A549 (cell line): ENCODE results near the gene PPP1R12B. TPM values are rescaled to one million over a fixed set of nuclear protein-coding genes. Genes with fewer than 3 reads are reported as not detected.

Experiments used
- ATAC-seq, 2 experiments: fragments of 200-7000 bp in 1 of 2; fragments of >200 bp in 1 of 2; cut with Nextera tagmentation in 1 of 2; cut with Tn5 transposase in 1 of 2; 3 replicates each; pipeline versions ENCODE4 v1.8.0 to v1.9.1; 2018 to 2020; ENCODE audit warnings: mild to moderate bottlenecking in 1 of 2, moderate library complexity in 1 of 2
- CTCF ChIA-PET: fragments of 300-600 bp; sonication (Branson Sonifier 250); formaldehyde crosslinking; extraction: SDS; loops from one replicate; lab custom pipeline; 2021; ENCODE audit warnings: antibody characterized with exemption, inconsistent platforms; lab: Yijun Ruan, JAX
- POLR2A ChIA-PET: fragments of 350-600 bp; formaldehyde crosslinking; extraction: SDS; loops from one replicate; lab custom pipeline; 2021; ENCODE audit warnings: antibody characterized with exemption, inconsistent platforms; lab: Yijun Ruan, JAX
- DNase-seq, 2 experiments: peaks; one replicate each; pipeline versions ENCODE4 v3.0.0 to v3.0.0-alpha.2; 2011 to 2016; ENCODE audit warnings: low read depth in 1 of 2, low spot score in 1 of 2
- FAIRE-seq: peaks from 2 replicates; lab custom pipeline; 2011; peaks lifted over from hg19 to GRCh38; lab: Jason Lieb, UNC
- H3K27ac ChIP-seq, 2 experiments: fragments of >200 bp; sonication (Bioruptor Twin); formaldehyde crosslinking; 3 replicates each; pipeline ENCODE4 v1.5.1; 2016 to 2017
- H3K4me1 ChIP-seq: fragments of >200 bp; sonication (Bioruptor Twin); formaldehyde crosslinking; 3 replicates; pipeline ENCODE4 v1.6.1; 2016
- H3K4me2 ChIP-seq: fragments of >200 bp; sonication (Bioruptor Twin); formaldehyde crosslinking; 3 replicates; pipeline ENCODE4 v1.6.1; 2016
- H3K4me3 ChIP-seq: fragments of >200 bp; sonication (Bioruptor Twin); formaldehyde crosslinking; 3 replicates; pipeline ENCODE4 v1.5.1; 2016
- H3K9me3 ChIP-seq: fragments of >200 bp; sonication (Bioruptor Twin); formaldehyde crosslinking; 3 replicates; pipeline ENCODE4 v1.6.1; 2016
- BHLHE40 ChIP-seq: IDR thresholded peaks from 2 replicates; pipeline ENCODE4 v1.6.1; 2012; ENCODE audit warnings: low read depth, low read length, inconsistent platforms
- CHD4 ChIP-seq: fragments of 200-600 bp; sonication (generic); IDR thresholded peaks from 2 replicates; pipeline ENCODE4 v1.6.1; 2016; ENCODE audit warnings: antibody characterized with exemption, mild to moderate bottlenecking, borderline replicate concordance
- EP300 ChIP-seq, 2 experiments: fragments of >200 bp; sonication (Bioruptor Twin); formaldehyde crosslinking; IDR thresholded peaks; 2 replicates in 1 of 2; 3 replicates in 1 of 2; pipeline ENCODE4 v1.6.1; 2016 to 2017
- FOSB ChIP-seq: fragments of 250-450 bp; sonication (Bioruptor Pico); IDR thresholded peaks from 2 replicates; pipeline ENCODE4 v1.5.0; 2020; ENCODE audit warnings: mild to moderate bottlenecking, moderate library complexity
- FOXS1 ChIP-seq: fragments of 250-450 bp; sonication (Bioruptor Pico); IDR thresholded peaks from 2 replicates; pipeline ENCODE4 v1.5.0; 2020; ENCODE audit warnings: mild to moderate bottlenecking, moderate library complexity
- GATA3 ChIP-seq: IDR thresholded peaks from 2 replicates; pipeline ENCODE4 v1.6.1; 2012; ENCODE audit warnings: borderline replicate concordance
- HEYL ChIP-seq: fragments of 250-450 bp; sonication (Bioruptor Pico); IDR thresholded peaks from 2 replicates; pipeline ENCODE4 v1.8.0; 2021; ENCODE audit warnings: mild to moderate bottlenecking, moderate library complexity
- HMGXB4 ChIP-seq: fragments of 250-450 bp; sonication (Bioruptor Pico); IDR thresholded peaks from 2 replicates; pipeline ENCODE4 v1.5.0; 2021; ENCODE audit warnings: mild to moderate bottlenecking, moderate library complexity, borderline replicate concordance
- HOXA7 ChIP-seq: fragments of 250-450 bp; sonication (Bioruptor Pico); IDR thresholded peaks from 2 replicates; pipeline ENCODE4 v1.5.0; 2020; ENCODE audit warnings: mild to moderate bottlenecking, moderate library complexity
- HOXB5 ChIP-seq: fragments of 250-450 bp; sonication (Bioruptor Pico); IDR thresholded peaks from 2 replicates; pipeline ENCODE4 v1.5.0; 2020; ENCODE audit warnings: mild to moderate bottlenecking, moderate library complexity
- JUN ChIP-seq, 2 experiments: fragments of >200 bp; sonication (Bioruptor Twin); formaldehyde crosslinking; IDR thresholded peaks; 2 replicates in 1 of 2; 3 replicates in 1 of 2; pipeline ENCODE4 v1.6.1; 2016 to 2017
- MYC ChIP-seq: IDR thresholded peaks from 2 replicates; pipeline ENCODE4 v1.6.1; 2012; ENCODE audit warnings: mild to moderate bottlenecking, inconsistent platforms, low read length, improper control_type of control experiment, borderline replicate concordance
- NFE2L2 ChIP-seq: fragments of 150-350 bp; conservative IDR thresholded peaks from 2 replicates; pipeline ENCODE4 v1.6.1; 2014; ENCODE audit warnings: low read length
- PHF8 ChIP-seq: fragments of 200-600 bp; sonication (generic); IDR thresholded peaks from 2 replicates; pipeline ENCODE4 v1.6.1; 2016; ENCODE audit warnings: low read depth, mild to moderate bottlenecking, antibody characterized with exemption, moderate library complexity, borderline replicate concordance
- POLR2A ChIP-seq: IDR thresholded peaks from 2 replicates; pipeline ENCODE4 v1.6.1; 2012; ENCODE audit warnings: mild to moderate bottlenecking, low read length
- RAD21 ChIP-seq, 2 experiments: fragments of >200 bp in 1 of 2; sonication (Bioruptor Twin) in 1 of 2; formaldehyde crosslinking in 1 of 2; IDR thresholded peaks in 1 of 2; conservative IDR thresholded peaks in 1 of 2; 2 replicates in 1 of 2; 3 replicates in 1 of 2; pipeline ENCODE4 v1.6.1; 2012 to 2018; ENCODE audit warnings: inconsistent platforms in 1 of 2
- SMC3 ChIP-seq: fragments of >200 bp; sonication (Bioruptor Twin); formaldehyde crosslinking; IDR thresholded peaks from 3 replicates; pipeline ENCODE4 v1.6.1; 2018; ENCODE audit warnings: inconsistent platforms
- ZNF302 ChIP-seq: fragments of 250-450 bp; sonication (Bioruptor Pico); IDR thresholded peaks from 2 replicates; pipeline ENCODE4 v1.9.0; 2021; ENCODE audit warnings: inconsistent platforms, mild to moderate bottlenecking, moderate library complexity
- ZSCAN20 ChIP-seq: fragments of 250-450 bp; sonication (Bioruptor Pico); IDR thresholded peaks from 2 replicates; pipeline ENCODE4 v1.8.0; 2022; ENCODE audit warnings: mild to moderate bottlenecking, moderate library complexity
- WGBS: methylation state at CpG from one replicate; pipeline ENCODE4 v1.1.6; 2017; ENCODE audit errors: missing lambda C conversion rate; 5-methylcytosine and 5-hydroxymethylcytosine counted together
- polyA plus RNA-seq, 4 experiments: library from polyadenylated mRNA; depleted of rRNA in 3 of 4; stranded (reverse); fragments of >200 nt; fragmentation: RNase III in 1 of 4; extraction: RNeasy Plus Mini Kit Qiagen cat#74134 plus additional on column Dnase treatment in 1 of 4; gene quantifications; 2 replicates in 3 of 4; 3 replicates in 1 of 4; pipeline ENCODE4 v1.2.3, GENCODE V29; 2011 to 2017
- TF ChIP-seq, protein P1 (sequence below): fragments of >200 bp; sonication (Bioruptor Twin); formaldehyde crosslinking; IDR thresholded peaks from 3 replicates; pipeline ENCODE4 v1.5.1; 2016
- TF ChIP-seq, protein P2 (sequence below): fragments of 250-450 bp; sonication (Bioruptor Pico); IDR thresholded peaks from 2 replicates; pipeline ENCODE4 v1.5.0; 2020; ENCODE audit warnings: low read depth, mild to moderate bottlenecking, moderate library complexity

Gene PPP1R12B
- polyA plus RNA-seq, 2 of the 4 experiments (the other 2 are of a cell fraction), result 3.3 to 12.1 TPM

GRCh38 chr1:202597090-202597761 is 248.7 kb downstream of the PPP1R12B start:
- H3K27ac ChIP-seq, result peak overlapping the region in 1 of 2 experiments; percentile 15; a peak in 1 of 6 replicates
- CTCF ChIA-PET, result interaction anchor here (1.1 kb wide), 1 partner anchor 408 kb away, joined by 4 read pairs; no protein-coding TSS in a partner anchor
- no peak for ATAC-seq

GRCh38 chr1:202599669-202600431 is 251.4 kb downstream of the PPP1R12B start:
- ChIA-PET POLR2A (interaction anchor here (0.6 kb wide), 1 partner anchor 364 kb away, joined by 3 read pairs; no protein-coding TSS in a partner anchor), CTCF (interaction anchor here (0.6 to 4.3 kb wide), 42 partner anchors 9 to 288 kb away, joined by 3 to 47 read pairs (median 4); partner anchors contain the start of gene UBE2T)
- Histone ChIP-seq H3K4me1 (peaks cover 5% of the 10 kb centered on the region; the same call in 2 of the 3 replicates), H3K4me2 (peak overlapping the region; percentile 23; the same call in 1 of the 3 replicates), H3K4me3 (no peak overlapping the region), H3K27ac (peak overlapping the region; percentile 53 to 73), H3K9me3 (no peaks in the 10 kb centered on the region)
- no peak for TF ChIP-seq BHLHE40
- TF ChIP-seq NFE2L2, result no peak
- TF ChIP-seq, protein P1, sequence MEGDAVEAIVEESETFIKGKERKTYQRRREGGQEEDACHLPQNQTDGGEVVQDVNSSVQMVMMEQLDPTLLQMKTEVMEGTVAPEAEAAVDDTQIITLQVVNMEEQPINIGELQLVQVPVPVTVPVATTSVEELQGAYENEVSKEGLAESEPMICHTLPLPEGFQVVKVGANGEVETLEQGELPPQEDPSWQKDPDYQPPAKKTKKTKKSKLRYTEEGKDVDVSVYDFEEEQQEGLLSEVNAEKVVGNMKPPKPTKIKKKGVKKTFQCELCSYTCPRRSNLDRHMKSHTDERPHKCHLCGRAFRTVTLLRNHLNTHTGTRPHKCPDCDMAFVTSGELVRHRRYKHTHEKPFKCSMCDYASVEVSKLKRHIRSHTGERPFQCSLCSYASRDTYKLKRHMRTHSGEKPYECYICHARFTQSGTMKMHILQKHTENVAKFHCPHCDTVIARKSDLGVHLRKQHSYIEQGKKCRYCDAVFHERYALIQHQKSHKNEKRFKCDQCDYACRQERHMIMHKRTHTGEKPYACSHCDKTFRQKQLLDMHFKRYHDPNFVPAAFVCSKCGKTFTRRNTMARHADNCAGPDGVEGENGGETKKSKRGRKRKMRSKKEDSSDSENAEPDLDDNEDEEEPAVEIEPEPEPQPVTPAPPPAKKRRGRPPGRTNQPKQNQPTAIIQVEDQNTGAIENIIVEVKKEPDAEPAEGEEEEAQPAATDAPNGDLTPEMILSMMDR, result peak; percentile 84
- peak; percentile 93 to 94 for TF ChIP-seq RAD21 (conservative IDR thresholded peaks at IDR 0.05 in 1 of 2, IDR thresholded peaks at IDR 0.05 in 1 of 2)
- TF ChIP-seq SMC3, result peak; percentile 95
- no peak for TF ChIP-seq PHF8
- ATAC-seq, result peak; percentile 89 to 98
- no peak for FAIRE-seq
- DNase-seq, result peak; percentile 82 to 83
- WGBS, result 43% methylated on average over 14 of the region's 16 CpGs

More at GRCh38 chr1:202597090-202597761, 248.7 kb downstream of the PPP1R12B start:
- no peak overlapping the region for H3K4me3 ChIP-seq
- FAIRE-seq (no peak), DNase-seq (no peak)
- TF ChIP-seq JUN (IDR thresholded peaks at IDR 0.05), result no peak
- no peak for TF ChIP-seq POLR2A
- TF ChIP-seq MYC, result no peak
- no peak for TF ChIP-seq HEYL (CRISPR knock-in tag)
- no peak for TF ChIP-seq FOSB
- TF ChIP-seq HOXB5 (CRISPR knock-in tag), result no peak
- TF ChIP-seq GATA3, result no peak
- TF ChIP-seq EP300 (IDR thresholded peaks at IDR 0.05), result no peak
- TF ChIP-seq HMGXB4 (CRISPR knock-in tag), result no peak
- no peak for TF ChIP-seq ZNF302 (CRISPR knock-in tag)
- no peak for TF ChIP-seq SMC3
- TF ChIP-seq, protein P2, sequence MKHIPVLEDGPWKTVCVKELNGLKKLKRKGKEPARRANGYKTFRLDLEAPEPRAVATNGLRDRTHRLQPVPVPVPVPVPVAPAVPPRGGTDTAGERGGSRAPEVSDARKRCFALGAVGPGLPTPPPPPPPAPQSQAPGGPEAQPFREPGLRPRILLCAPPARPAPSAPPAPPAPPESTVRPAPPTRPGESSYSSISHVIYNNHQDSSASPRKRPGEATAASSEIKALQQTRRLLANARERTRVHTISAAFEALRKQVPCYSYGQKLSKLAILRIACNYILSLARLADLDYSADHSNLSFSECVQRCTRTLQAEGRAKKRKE, result no peak
- no peak for TF ChIP-seq CHD4
- TF ChIP-seq HOXA7 (CRISPR knock-in tag), result no peak
- no peak for TF ChIP-seq ZSCAN20
- no peak for TF ChIP-seq FOXS1 (CRISPR knock-in tag)
- WGBS, result 84% methylated on average over 3 of the region's 3 CpGs
- POLR2A ChIA-PET, result no interaction called here
- peaks cover 9% of the 10 kb centered on the region; the same call in 2 of the 3 replicates for H3K4me1 ChIP-seq
- no peak overlapping the region for H3K4me2 ChIP-seq
- H3K9me3 ChIP-seq, result no peaks in the 10 kb centered on the region
